Loucy (cell line): ENCODE results near the gene DHX32.

Source experiments
- H2AFZ ChIP-seq: fragments of 200-600 bp; sonication (generic); 2 replicates; pipeline ENCODE4 v1.6.0; 2016; ENCODE audit warnings: antibody characterized with exemption, mild to moderate bottlenecking, low read length, moderate library complexity
- H3F3A ChIP-seq: fragments of 200-600 bp; 2 replicates; pipeline ENCODE4 v1.6.0; 2016; ENCODE audit warnings: antibody characterized with exemption, low read depth, mild to moderate bottlenecking
- H3K27me3 ChIP-seq: fragments of 200-600 bp; sonication (generic); 2 replicates; pipeline ENCODE4 v1.6.1; 2014; ENCODE audit warnings: low read length, mild to moderate bottlenecking; ENCODE audit not compliant: insufficient read depth, poor library complexity, severe bottlenecking
- H3K36me3 ChIP-seq: fragments of 200-600 bp; sonication (generic); 2 replicates; pipeline ENCODE4 v1.6.1; 2016; ENCODE audit warnings: low read length; ENCODE audit not compliant: insufficient read depth
- H3K4me1 ChIP-seq: fragments of 200-600 bp; sonication (generic); 2 replicates; pipeline ENCODE4 v1.5.1; 2014; ENCODE audit warnings: low read length, mild to moderate bottlenecking; ENCODE audit not compliant: insufficient read depth, poor library complexity, severe bottlenecking
- H3K4me2 ChIP-seq: fragments of 200-600 bp; sonication (generic); 2 replicates; pipeline ENCODE4 v1.6.0; 2014; ENCODE audit warnings: antibody characterized with exemption, low read length, low read depth, mild to moderate bottlenecking; ENCODE audit not compliant: poor library complexity, severe bottlenecking
- H3K4me3 ChIP-seq: fragments of 200-600 bp; sonication (generic); 2 replicates; pipeline ENCODE4 v1.5.1; 2014; ENCODE audit warnings: low read length, mild to moderate bottlenecking, mixed read lengths; ENCODE audit not compliant: poor library complexity, severe bottlenecking
- H3K79me2 ChIP-seq: fragments of 200-600 bp; sonication (generic); 2 replicates; pipeline ENCODE4 v1.6.1; 2014; ENCODE audit warnings: low read length; ENCODE audit not compliant: insufficient read depth
- H3K9ac ChIP-seq: fragments of 200-600 bp; sonication (generic); 2 replicates; pipeline ENCODE4 v1.6.0; 2014; ENCODE audit warnings: mild to moderate bottlenecking, low read depth, low read length, moderate library complexity; ENCODE audit not compliant: poor library complexity, severe bottlenecking
- H3K9me2 ChIP-seq: fragments of 200-600 bp; sonication (generic); replicated peaks from 2 replicates; pipeline ENCODE4 v1.6.1; 2016; ENCODE audit warnings: low read depth, low read length, mixed read lengths
- H3K9me3 ChIP-seq: fragments of 200-600 bp; sonication (generic); 2 replicates; pipeline ENCODE4 v1.6.1; 2014; ENCODE audit warnings: mild to moderate bottlenecking, antibody characterized with exemption, low read length, low read depth; ENCODE audit not compliant: insufficient read depth
- H4K20me1 ChIP-seq: fragments of 200-600 bp; sonication (generic); 2 replicates; pipeline ENCODE4 v1.6.0; 2014; ENCODE audit warnings: antibody characterized with exemption, low read length, mild to moderate bottlenecking; ENCODE audit not compliant: insufficient read depth, poor library complexity, severe bottlenecking
- CTCF ChIP-seq: fragments of 200-600 bp; sonication (generic); conservative IDR thresholded peaks from 2 replicates; pipeline ENCODE4 v1.5.1; 2014; ENCODE audit warnings: mild to moderate bottlenecking, antibody characterized with exemption, low read length
- EZH2phosphoT487 ChIP-seq: fragments of 200-600 bp; IDR thresholded peaks from 2 replicates; pipeline ENCODE4 v1.6.1; 2018; ENCODE audit warnings: antibody characterized with exemption, mild to moderate bottlenecking, moderate library complexity, borderline replicate concordance

Gene DHX32

GRCh38 chr10:125878957-125879835 lies 1.9 kb downstream of the DHX32 start:
- H3K9me2 ChIP-seq: no peaks in the 10 kb centered on the region
- H3K27me3 ChIP-seq: no peaks in the 10 kb centered on the region
- TF ChIP-seq EZH2phosphoT487 (no peak), CTCF (no peak)
- no peaks in the 10 kb centered on the region for H4K20me1 ChIP-seq
- no peak overlapping the region for H3K4me2 ChIP-seq
- H3F3A ChIP-seq: no peaks in the 10 kb centered on the region
- no peak overlapping the region for H3K9ac ChIP-seq
- no peak overlapping the region for H2AFZ ChIP-seq
- H3K9me3 ChIP-seq: 0 out of 2 replicates have a peak, but pooled peaks cover 4% of the 10 kb centered on the region
- H3K79me2 ChIP-seq: no peaks in the 10 kb centered on the region
- no peak overlapping the region for H3K4me3 ChIP-seq
- H3K36me3 ChIP-seq: no peaks in the 10 kb centered on the region
- H3K4me1 ChIP-seq: no peaks in the 10 kb centered on the region

GRCh38 chr10:125871338-125871737 lies 9.8 kb downstream of the DHX32 start:
- H3K27me3 ChIP-seq: no peaks in the 10 kb centered on the region
- H3K9me2 ChIP-seq: no peaks in the 10 kb centered on the region
- no peaks in the 10 kb centered on the region for H4K20me1 ChIP-seq
- H3K9ac ChIP-seq: no peak overlapping the region
- no peaks in the 10 kb centered on the region for H3K79me2 ChIP-seq
- H3K9me3 ChIP-seq: 0 out of 2 replicates have a peak, but pooled peaks cover 4% of the 10 kb centered on the region
- no peak for TF ChIP-seq EZH2phosphoT487
- TF ChIP-seq CTCF: no peak
- H3K4me3 ChIP-seq: no peak overlapping the region
- H3F3A ChIP-seq: no peaks in the 10 kb centered on the region
- H2AFZ ChIP-seq: no peak overlapping the region
- no peaks in the 10 kb centered on the region for H3K4me1 ChIP-seq
- no peak overlapping the region for H3K4me2 ChIP-seq
- no peaks in the 10 kb centered on the region for H3K36me3 ChIP-seq

- no peaks in the 10 kb centered on the region for H3F3A ChIP-seq
- no peaks in the 10 kb centered on the region for H3K4me1 ChIP-seq
Observed at GRCh38 chr10:125868372-125868975, 12.6 kb downstream of the DHX32 start.

More at GRCh38 chr10:125868372-125868975, 12.6 kb downstream of the DHX32 start:
- no peak overlapping the region for H2AFZ ChIP-seq
- no peaks in the 10 kb centered on the region for H3K9me2 ChIP-seq
- H3K27me3 ChIP-seq: no peaks in the 10 kb centered on the region
- no peaks in the 10 kb centered on the region for H3K79me2 ChIP-seq
- no peak overlapping the region for H3K4me3 ChIP-seq
- no peaks in the 10 kb centered on the region for H3K36me3 ChIP-seq
- H4K20me1 ChIP-seq: no peaks in the 10 kb centered on the region
- no peaks in the 10 kb centered on the region for H3K9me3 ChIP-seq
- H3K9ac ChIP-seq: no peak overlapping the region
- TF ChIP-seq EZH2phosphoT487 (no peak), CTCF (peak; percentile 77)
- H3K4me2 ChIP-seq: no peak overlapping the region
